ENCODE measurements around the gene BEAN1. TPM values are rescaled to one million over a fixed set of nuclear protein-coding genes. Genes with fewer than 3 reads are reported as not detected.

BEAN1 gene
- total and polyA plus RNA-seq, 9 of the 15 experiments (the other 6 are each of a cell fraction or from before 2014, with no cell fraction given): not detected

GRCh38 chr16:66383551-66383950, 43.5 kb upstream of the BEAN1 start (continued):
- TF ChIP-seq, protein P1, sequence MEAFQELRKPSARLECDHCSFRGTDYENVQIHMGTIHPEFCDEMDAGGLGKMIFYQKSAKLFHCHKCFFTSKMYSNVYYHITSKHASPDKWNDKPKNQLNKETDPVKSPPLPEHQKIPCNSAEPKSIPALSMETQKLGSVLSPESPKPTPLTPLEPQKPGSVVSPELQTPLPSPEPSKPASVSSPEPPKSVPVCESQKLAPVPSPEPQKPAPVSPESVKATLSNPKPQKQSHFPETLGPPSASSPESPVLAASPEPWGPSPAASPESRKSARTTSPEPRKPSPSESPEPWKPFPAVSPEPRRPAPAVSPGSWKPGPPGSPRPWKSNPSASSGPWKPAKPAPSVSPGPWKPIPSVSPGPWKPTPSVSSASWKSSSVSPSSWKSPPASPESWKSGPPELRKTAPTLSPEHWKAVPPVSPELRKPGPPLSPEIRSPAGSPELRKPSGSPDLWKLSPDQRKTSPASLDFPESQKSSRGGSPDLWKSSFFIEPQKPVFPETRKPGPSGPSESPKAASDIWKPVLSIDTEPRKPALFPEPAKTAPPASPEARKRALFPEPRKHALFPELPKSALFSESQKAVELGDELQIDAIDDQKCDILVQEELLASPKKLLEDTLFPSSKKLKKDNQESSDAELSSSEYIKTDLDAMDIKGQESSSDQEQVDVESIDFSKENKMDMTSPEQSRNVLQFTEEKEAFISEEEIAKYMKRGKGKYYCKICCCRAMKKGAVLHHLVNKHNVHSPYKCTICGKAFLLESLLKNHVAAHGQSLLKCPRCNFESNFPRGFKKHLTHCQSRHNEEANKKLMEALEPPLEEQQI (IDR thresholded peaks at IDR 0.05): no peak
- TF ChIP-seq NR4A1 (CRISPR knock-in tag; IDR thresholded peaks at IDR 0.05) (no peak), NR4A1 (tag; IDR thresholded peaks at IDR 0.05) (no peak), HNRNPH1 (optimal IDR thresholded peaks at IDR 0.05; ENCODE audit: low read depth, low read length) (no peak), HNRNPLL (IDR thresholded peaks at IDR 0.05; ENCODE audit: low read depth, low read length, poor library complexity, severe bottlenecking) (no peak), TCFL5 (CRISPR knock-in tag; conservative IDR thresholded peaks at IDR 0.05) (no peak), HDAC3 (IDR thresholded peaks at IDR 0.05; ENCODE audit: borderline replicate concordance, partially characterized antibody) (no peak)
- TF ChIP-seq, protein P2, sequence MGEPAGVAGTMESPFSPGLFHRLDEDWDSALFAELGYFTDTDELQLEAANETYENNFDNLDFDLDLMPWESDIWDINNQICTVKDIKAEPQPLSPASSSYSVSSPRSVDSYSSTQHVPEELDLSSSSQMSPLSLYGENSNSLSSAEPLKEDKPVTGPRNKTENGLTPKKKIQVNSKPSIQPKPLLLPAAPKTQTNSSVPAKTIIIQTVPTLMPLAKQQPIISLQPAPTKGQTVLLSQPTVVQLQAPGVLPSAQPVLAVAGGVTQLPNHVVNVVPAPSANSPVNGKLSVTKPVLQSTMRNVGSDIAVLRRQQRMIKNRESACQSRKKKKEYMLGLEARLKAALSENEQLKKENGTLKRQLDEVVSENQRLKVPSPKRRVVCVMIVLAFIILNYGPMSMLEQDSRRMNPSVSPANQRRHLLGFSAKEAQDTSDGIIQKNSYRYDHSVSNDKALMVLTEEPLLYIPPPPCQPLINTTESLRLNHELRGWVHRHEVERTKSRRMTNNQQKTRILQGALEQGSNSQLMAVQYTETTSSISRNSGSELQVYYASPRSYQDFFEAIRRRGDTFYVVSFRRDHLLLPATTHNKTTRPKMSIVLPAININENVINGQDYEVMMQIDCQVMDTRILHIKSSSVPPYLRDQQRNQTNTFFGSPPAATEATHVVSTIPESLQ (CRISPR knock-in tag; IDR thresholded peaks at IDR 0.05): no peak

All from K562 (cell line).